Measurements from ENCODE around the gene SH3PXD2A. TPM values are rescaled to one million over a fixed set of nuclear protein-coding genes. Genes with fewer than 3 reads are reported as not detected.

SH3PXD2A gene
- total RNA-seq, 1 donor from 2014 or later = 8.3 TPM

DNA sequence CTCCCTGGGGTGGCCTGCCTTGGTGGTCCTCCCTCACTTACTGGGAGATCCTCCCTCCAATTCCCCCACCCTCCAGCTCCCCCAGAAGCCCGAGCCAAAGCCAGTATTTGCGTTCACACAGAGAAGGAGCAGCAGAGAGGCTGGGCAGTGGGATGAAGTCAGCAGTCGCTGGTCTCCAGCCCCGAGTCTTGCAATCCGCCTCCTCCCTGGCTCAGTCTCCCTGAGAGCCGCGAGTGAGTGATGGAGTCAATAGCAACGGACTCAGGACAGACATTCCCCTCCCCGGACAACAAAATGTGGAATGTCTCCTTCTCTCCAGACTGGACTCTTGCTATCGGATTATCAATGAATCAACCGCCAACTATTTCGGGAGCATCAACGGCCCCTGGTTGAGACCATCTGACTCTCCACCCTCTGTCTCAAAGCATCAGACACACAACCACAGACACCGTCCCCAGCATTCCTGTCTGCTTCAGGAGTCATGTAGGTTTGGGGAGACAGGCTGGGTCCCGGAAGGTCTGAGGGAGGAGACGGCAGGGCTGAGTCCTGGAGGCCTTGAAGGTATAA lies 178.4 kb downstream of the SH3PXD2A start:
- no peaks in the 10 kb centered on the region for H3K9me3 Mint-ChIP-seq
- H3K4me1 Mint-ChIP-seq = peaks cover 18% of the 10 kb centered on the region
- peaks cover 1% of the 10 kb centered on the region for H3K36me3 Mint-ChIP-seq (ENCODE audit: low read depth)
- no peak overlapping the region for H3K4me3 Mint-ChIP-seq
- intact Hi-C loops (cut with micrococcal nuclease) = no loop called here
- H3K27ac Mint-ChIP-seq = peak overlapping the region; percentile 25
- DNase-seq = no peak
- no peaks in the 10 kb centered on the region for H3K27me3 Mint-ChIP-seq

DNA sequence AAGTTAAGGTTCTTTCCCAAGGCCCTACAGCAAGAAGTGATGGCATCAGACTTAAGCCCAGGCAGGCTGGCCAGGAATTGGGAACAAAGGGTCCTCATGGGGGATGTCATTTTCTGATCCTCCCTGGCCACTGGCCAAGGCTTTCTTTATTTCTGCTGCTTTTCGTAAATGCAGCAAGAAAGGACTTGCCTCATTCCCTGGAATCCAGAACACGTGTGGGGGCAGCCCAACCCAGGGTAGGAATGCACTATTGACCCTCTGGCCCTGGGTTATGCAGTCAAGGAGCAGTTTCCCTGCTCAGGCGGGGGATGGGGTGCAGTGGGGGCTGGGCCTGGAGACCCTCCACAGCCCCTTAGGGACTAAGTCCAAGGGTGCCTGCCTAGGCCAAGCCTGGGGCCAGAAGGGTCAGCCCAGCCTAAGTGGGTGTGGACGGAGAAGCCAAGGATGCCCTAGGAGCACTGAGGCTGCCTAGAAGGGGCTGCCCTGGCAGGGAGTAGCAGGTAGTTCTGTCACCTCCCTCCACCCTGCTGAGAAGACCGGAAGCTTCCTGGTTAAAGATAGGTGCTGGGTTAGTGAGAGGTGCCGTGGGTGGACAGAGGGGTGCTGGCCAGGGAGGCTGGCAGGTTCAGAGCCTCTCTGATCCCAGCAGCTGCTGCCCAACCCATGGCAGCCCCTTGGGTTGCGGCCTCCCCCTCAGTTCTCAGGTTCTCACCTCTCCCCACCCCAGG lies 179.2 kb downstream of the SH3PXD2A start:
- Mint-ChIP-seq H3K36me3 (ENCODE audit: low read depth) (peaks cover 1% of the 10 kb centered on the region), H3K27me3 (no peaks in the 10 kb centered on the region), H3K4me3 (no peak overlapping the region), H3K4me1 (peaks cover 18% of the 10 kb centered on the region), H3K9me3 (no peaks in the 10 kb centered on the region), H3K27ac (no peak overlapping the region)
- intact Hi-C loops (cut with micrococcal nuclease) = no loop called here
- no peak for DNase-seq

DNA sequence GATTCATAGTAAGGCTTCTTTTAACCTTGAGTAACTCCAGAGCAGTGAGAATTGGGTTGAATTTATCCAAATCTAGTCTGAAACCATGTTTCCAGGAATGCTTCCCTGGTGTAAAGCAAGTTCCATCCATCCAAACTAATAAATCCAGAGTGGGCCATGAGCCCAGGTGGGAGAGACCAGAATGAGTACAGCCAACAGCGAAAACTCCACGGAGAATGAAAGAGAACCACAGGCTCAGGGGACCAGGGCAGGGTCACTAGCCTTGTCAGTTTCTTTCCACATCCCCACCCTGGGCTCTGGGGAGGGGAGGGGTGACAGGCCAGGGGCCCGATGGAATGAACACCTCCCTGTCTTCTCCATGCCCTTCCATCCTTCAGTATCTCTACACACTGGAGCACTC lies 181.8 kb downstream of the SH3PXD2A start:
- Mint-ChIP-seq H3K4me1 (peaks cover 18% of the 10 kb centered on the region), H3K27ac (no peak overlapping the region)
- intact Hi-C loops (cut with micrococcal nuclease) = no loop called here

DNA sequence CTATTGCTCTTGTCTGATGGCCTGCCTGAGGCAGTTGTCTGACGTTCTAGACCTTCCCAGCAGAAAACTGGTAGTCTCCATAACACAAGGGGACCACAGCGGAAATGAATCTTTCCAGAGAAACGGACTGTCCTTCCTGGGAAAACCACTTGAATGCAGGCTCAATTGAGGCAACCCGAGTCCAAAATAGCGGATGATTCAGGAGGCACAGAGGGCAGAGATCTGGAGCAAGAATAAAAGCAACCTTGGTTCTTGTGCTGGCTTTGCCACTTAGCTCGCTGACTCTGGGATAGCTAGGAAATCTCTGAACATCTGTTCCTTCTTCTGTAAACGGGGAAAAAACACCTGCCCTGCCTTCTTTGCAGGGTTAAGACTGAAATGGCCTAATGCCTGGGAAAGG lies 183.0 kb downstream of the SH3PXD2A start:
- H3K36me3 Mint-ChIP-seq (ENCODE audit: low read depth) = peaks cover 1% of the 10 kb centered on the region
- peaks cover 12% of the 10 kb centered on the region for H3K4me1 Mint-ChIP-seq
- no peaks in the 10 kb centered on the region for H3K27me3 Mint-ChIP-seq
- no peak overlapping the region for H3K4me3 Mint-ChIP-seq
- DNase-seq = no peak
- intact Hi-C loops (cut with micrococcal nuclease) = no loop called here
- no peak overlapping the region for H3K27ac Mint-ChIP-seq
- H3K9me3 Mint-ChIP-seq = no peaks in the 10 kb centered on the region

More for the DNA sequence above, 181.8 kb downstream of the SH3PXD2A start:
- Mint-ChIP-seq H3K27me3 (no peaks in the 10 kb centered on the region), H3K36me3 (ENCODE audit: low read depth) (peaks cover 1% of the 10 kb centered on the region), H3K9me3 (no peaks in the 10 kb centered on the region), H3K4me3 (no peak overlapping the region)
- DNase-seq = no peak

DNA sequence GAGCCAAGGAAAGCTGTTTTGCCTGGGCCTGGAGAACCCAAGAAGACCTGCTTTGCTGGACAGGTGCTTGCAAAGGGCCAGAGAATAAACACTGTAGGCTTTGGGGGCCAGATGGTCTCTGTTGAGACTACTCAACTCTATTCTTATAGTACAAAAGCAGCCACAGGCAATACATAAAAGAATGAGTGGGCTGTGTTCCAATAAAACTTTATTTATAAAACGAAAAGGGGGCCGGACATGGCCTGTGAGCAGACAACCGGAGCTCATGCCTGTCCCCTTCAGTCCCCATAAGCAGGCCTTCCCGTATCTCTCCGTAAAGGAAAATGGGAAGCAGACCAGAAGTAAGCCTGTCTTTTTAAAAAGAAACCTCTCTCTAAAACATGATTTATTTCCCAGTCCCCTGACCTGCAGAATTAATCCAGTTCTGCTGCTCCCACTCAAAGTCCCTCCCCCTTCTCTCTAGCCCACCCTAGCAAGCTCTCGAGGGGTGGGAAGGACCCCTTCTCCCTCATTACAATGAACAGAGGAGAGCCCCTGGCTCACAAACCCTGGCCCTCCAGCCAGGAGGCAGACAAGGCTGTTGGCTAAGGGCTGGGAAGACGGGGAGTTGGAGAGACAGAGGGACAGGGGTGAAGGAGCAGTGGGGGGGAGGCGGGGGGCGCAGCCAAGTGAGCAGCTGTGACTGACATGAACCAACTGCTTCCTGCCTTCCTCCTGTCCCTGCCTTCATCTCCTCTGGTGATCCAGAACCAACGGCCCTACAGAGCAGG lies 184.1 kb downstream of the SH3PXD2A start:
- H3K27ac Mint-ChIP-seq = no peak overlapping the region
- intact Hi-C loops (cut with micrococcal nuclease) = no loop called here
- no peaks in the 10 kb centered on the region for H3K27me3 Mint-ChIP-seq
- H3K36me3 Mint-ChIP-seq (ENCODE audit: low read depth) = no peaks in the 10 kb centered on the region
- no peak for DNase-seq
- peaks cover 12% of the 10 kb centered on the region for H3K4me1 Mint-ChIP-seq
- no peaks in the 10 kb centered on the region for H3K9me3 Mint-ChIP-seq
- H3K4me3 Mint-ChIP-seq = no peak overlapping the region

DNA sequence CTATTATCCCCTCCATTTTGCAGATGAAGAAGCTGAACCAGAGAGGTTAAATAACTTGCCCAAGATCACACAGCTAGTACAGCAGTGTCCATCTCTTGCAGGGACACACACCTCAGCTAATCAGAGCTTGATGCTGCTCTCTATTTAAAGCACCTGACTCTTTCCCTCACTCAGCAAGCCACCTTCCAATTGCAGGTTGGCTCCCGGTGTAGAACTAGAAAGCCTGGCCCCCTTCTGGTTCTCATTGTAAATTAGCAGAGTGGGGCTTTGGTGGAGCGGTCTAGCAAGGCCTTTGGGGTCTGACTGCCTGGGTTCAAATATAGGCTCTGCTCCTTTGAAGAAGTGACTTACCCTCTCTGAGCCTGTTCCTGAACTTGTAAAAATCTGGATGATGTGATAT lies 185.4 kb downstream of the SH3PXD2A start:
- intact Hi-C loops (cut with micrococcal nuclease) = no loop called here
- H3K9me3 Mint-ChIP-seq = no peaks in the 10 kb centered on the region
- no peak for DNase-seq

DNA sequence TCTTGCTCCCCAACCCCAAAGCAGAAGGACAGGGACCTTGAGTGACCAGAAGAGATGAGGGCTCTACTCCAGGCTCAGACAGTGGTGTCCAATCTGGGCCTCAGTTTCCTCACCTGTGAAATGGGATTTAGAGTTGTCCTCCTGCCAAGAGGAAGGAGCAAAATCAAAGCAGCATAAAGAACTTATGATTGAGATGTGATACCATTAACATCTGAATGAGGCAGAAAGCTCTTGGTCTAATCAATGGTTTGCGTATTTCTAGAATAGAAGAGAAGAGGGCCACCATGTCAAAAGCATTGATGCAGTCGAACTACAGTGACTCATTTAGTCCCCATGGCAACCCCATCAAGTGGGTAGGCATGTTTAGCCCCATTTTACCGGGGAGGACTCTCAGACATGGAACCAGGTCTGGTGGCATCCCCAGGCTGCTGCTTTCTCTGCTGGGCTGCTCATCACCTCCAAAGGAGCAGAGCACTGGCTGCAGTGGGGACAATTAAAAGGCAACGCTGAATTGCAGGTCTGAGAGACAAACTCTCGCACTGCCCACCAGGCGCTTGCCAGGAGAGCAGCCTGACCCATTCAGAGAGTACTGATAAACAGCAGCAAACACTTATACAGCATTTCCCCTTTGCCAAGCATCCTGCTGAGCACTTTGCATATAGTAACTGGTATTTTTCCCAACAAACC lies 186.0 kb downstream of the SH3PXD2A start:
- peaks cover 3% of the 10 kb centered on the region for H3K36me3 Mint-ChIP-seq (ENCODE audit: low read depth)
- no peak for DNase-seq
- H3K27ac Mint-ChIP-seq = no peak overlapping the region
- peaks cover 14% of the 10 kb centered on the region for H3K4me1 Mint-ChIP-seq
- no peak overlapping the region for H3K4me3 Mint-ChIP-seq
- intact Hi-C loops (cut with micrococcal nuclease) = no loop called here
- no peaks in the 10 kb centered on the region for H3K27me3 Mint-ChIP-seq
- no peaks in the 10 kb centered on the region for H3K9me3 Mint-ChIP-seq

More for the DNA sequence above, 185.4 kb downstream of the SH3PXD2A start:
- Mint-ChIP-seq H3K36me3 (ENCODE audit: low read depth) (peaks cover 3% of the 10 kb centered on the region), H3K4me3 (no peak overlapping the region), H3K4me1 (peaks cover 14% of the 10 kb centered on the region), H3K27me3 (no peaks in the 10 kb centered on the region), H3K27ac (no peak overlapping the region)

DNA sequence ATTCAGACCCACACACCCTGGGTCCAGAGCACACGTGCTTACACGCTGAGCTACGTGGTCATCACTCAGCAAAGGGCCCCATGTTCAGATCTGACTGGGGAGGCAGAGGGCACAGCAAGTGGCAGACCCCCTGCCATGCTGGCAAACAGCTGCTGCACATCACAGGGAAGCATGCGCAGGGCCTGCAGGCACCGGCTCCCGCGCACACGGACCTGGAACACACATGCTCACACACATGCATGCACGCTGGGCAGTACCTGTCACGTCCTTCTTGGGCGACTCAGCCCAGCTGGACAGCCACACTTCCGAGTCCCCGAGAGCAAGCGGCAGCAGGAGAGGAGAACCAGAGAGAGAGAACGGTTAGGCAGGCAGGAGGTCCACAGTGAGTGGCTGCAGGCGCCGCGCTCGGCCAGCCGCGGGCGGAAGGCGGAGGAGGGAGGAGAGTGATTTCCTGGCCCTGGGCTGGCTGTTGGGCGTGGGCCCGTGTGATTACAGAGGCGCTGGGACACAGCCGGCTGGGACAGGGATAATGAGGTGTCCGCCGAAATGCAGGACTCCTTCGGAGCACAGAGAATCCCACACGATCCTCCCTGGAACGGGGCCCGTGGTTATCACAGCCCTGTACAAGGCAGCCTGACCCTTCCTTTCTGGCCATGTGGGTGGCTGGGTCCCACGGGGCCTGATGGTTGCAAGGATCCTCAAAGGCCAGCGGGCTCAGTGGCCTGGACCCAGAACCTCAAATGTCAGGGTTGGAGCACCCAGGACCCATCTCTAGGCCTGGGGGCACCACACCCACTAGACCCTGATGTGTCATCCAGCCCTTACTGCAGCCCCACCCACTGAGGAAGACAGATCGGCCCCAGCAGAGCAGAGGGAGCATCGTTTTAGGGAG lies 186.8 kb downstream of the SH3PXD2A start:
- intact Hi-C loops (cut with micrococcal nuclease) = no loop called here
- Mint-ChIP-seq H3K36me3 (ENCODE audit: low read depth) (peaks cover 3% of the 10 kb centered on the region), H3K27ac (peak overlapping the region; percentile 57), H3K9me3 (no peaks in the 10 kb centered on the region), H3K4me3 (peak overlapping the region; percentile 68), H3K4me1 (peaks cover 14% of the 10 kb centered on the region), H3K27me3 (no peaks in the 10 kb centered on the region)
- DNase-seq = peak; percentile 65

DNA sequence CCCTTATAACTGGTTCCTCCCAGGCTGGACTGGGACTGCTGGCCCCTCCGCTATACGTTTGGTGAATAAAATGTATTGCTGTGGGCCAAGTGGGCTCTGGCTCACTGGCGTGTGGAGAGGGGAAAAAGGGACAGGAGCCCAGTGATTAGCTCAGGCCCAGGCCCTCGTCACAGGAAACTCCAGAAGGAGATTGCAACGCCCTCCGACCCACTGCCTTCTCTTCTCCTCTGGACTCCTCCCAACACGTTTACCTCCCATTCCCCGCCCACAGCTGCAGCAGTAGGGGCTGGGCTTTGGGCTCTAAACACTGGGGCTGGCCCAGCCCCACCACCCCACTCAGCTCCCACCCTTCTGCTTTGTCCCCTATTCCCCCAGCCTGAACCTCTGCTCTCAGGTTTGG lies 188.0 kb downstream of the SH3PXD2A start:
- H3K27ac Mint-ChIP-seq = no peak overlapping the region
- no peaks in the 10 kb centered on the region for H3K27me3 Mint-ChIP-seq
- no peak for DNase-seq
- intact Hi-C loops (cut with micrococcal nuclease) = no loop called here
- peaks cover 14% of the 10 kb centered on the region for H3K4me1 Mint-ChIP-seq
- H3K36me3 Mint-ChIP-seq (ENCODE audit: low read depth) = peaks cover 3% of the 10 kb centered on the region
- no peak overlapping the region for H3K4me3 Mint-ChIP-seq
- no peaks in the 10 kb centered on the region for H3K9me3 Mint-ChIP-seq

DNA sequence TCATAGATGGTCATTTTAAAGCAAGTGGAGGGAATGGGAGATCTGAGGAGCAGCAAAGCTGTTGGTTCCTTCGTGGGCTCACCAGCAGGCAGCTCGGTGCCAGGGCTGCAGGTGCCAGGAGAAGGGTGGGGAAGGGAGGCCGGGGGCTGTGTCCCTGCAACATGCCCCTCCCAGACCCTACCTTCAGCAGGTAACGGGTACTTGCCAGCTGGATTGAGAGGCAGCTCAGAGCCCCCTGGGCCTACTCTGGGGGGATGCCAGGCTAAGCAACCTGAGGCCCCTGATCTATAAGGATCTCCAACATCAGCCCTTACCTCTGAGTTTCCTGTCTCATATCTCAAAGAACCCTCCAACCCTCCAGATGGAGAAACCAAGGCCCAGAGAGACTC lies 188.6 kb downstream of the SH3PXD2A start:
- H3K4me3 Mint-ChIP-seq = no peak overlapping the region
- DNase-seq = no peak
- intact Hi-C loops (cut with micrococcal nuclease) = no loop called here

DNA sequence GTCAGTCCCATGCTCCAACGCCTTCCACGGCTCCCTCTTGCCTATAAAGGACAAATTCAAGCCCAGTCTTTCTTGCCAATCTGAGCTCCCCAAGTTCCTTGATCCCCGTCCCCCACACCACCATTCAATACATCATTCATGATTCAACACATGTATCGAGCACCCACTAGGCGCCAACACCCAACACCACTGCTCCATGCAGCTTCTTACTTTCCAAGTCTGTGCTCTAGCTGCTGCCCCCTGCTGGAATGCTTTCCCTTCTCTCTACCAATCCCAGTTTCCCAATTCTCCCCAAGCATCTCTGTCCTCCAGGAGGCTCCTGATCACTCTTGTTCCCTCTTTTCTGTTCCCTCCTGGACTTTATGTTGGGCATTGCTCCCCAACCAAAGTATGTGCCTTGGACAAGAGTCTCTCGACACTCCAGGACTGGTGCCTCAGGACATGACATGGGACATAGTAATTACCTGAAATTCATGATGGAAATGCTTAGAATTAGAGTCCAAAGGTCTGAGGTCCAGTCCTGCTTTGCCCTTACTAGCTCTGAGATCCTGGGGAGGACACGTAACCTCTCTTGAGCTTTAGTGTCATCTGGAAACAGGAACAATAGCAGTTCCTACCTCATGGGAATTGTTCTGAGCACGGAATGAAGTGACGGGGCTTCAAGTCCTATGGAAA lies 189.2 kb downstream of the SH3PXD2A start:
- Mint-ChIP-seq H3K36me3 (ENCODE audit: low read depth) (peaks cover 3% of the 10 kb centered on the region), H3K27ac (no peak overlapping the region), H3K27me3 (no peaks in the 10 kb centered on the region), H3K4me1 (peaks cover 14% of the 10 kb centered on the region), H3K9me3 (no peaks in the 10 kb centered on the region), H3K4me3 (no peak overlapping the region)
- intact Hi-C loops (cut with micrococcal nuclease) = no loop called here
- DNase-seq = no peak

More for the DNA sequence above, 188.6 kb downstream of the SH3PXD2A start:
- Mint-ChIP-seq H3K4me1 (peaks cover 14% of the 10 kb centered on the region), H3K36me3 (ENCODE audit: low read depth) (peaks cover 3% of the 10 kb centered on the region), H3K27ac (no peak overlapping the region), H3K9me3 (no peaks in the 10 kb centered on the region), H3K27me3 (no peaks in the 10 kb centered on the region)

DNA sequence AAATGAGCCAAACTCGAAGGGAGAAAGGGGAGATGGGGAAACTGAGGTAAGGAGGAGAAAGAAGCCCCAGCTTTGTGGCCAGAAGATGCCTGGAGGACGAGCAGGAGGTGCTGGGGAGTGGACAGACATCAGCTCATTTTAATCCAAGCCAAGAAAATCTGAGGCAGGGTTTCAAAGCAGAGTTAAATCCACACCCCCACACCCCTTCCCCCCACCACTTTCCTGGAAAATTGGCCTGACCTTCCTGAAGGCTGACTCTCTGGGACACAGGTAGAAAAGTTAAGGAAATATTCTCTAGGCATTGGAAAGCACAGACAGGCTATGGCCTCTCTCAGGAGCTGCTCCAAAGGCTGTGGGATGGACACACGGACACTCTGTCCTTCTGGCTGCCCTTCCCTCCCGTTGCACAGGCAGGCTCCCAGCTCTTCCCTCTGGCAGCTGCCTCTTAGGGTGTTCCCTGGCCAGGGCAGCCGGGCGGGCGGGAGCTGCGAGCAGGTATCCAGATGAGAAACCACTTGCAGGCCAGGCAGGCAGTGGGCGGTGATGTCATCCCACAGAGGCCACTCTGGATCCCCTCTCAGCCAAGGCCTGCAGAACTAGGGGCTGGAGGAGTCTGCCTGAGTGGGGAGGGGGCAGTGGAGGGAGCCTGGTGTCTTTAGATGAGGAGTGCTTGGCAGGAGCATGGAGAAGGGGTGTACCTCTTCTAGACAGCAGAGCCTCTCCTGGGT lies 190.1 kb downstream of the SH3PXD2A start:
- Mint-ChIP-seq H3K27ac (no peak overlapping the region), H3K36me3 (ENCODE audit: low read depth) (peaks cover 3% of the 10 kb centered on the region), H3K4me1 (peaks cover 14% of the 10 kb centered on the region), H3K9me3 (no peaks in the 10 kb centered on the region), H3K4me3 (no peak overlapping the region), H3K27me3 (no peaks in the 10 kb centered on the region)
- no peak for DNase-seq
- intact Hi-C loops (cut with micrococcal nuclease) = no loop called here
